ENCODE results near the gene CSNK1D. TPM values are rescaled to one million over a fixed set of nuclear protein-coding genes. Genes with fewer than 3 reads are reported as not detected.

Gene CSNK1D
- total RNA-seq, 2 experiments from 2014 or later: 118 to 182 TPM

DNA sequence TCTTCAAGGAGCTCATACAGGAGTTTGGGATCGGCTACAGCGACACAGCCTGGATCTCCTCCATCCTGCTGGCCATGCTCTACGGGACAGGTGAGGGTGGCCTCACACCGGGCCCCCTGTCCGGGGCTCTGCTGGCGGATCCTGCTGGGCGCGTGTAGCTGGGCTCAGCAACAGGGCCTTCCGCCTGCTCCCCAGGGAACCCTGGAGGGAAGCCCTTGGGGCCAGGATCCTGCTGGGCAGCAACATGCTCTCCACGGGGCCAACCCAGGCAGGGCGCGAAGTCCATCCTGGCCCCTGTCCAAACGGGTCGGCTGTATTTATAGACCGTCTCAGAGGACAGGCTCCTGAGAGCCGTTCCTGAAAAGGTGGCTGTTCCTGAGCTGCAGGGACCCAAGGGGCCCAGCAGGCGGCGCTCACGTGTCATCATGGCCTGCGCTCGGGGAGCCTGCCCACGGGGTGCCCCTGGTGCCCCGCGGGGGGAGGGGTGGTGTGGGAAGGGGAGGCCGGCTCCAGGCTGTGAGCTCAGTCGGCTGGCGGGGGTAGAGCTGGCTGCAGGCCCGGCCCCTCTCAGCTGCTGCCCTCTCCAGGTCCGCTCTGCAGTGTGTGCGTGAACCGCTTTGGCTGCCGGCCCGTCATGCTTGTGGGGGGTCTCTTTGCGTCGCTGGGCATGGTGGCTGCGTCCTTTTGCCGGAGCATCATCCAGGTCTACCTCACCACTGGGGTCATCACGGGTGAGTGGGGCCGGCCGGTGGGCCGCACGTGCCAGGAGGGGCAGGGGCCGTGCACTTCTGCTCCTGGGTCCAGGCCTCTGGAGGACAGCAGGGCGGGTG lies 37.1 kb downstream of the CSNK1D start:
- intact Hi-C loops (cut with DNase I, micrococcal nuclease): loop anchor here (1.0 to 10.0 kb wide), 4 partner anchors 84 to 178 kb away; partner anchors contain the start of genes HEXD (in 1 of the 2) and OGFOD3 (in 1 of the 2)
- Mint-ChIP-seq H3K4me1 (peaks cover 46% of the 10 kb centered on the region), H3K36me3 (ENCODE audit: low read depth) (peaks cover 8% of the 10 kb centered on the region), H3K27me3 (no peaks in the 10 kb centered on the region), H3K4me3 (no peak overlapping the region), H3K27ac (no peak overlapping the region), H3K9me3 (ENCODE audit: low read depth) (no peaks in the 10 kb centered on the region)
- ATAC-seq (peak; percentile 25), DNase-seq (peak; percentile 85)
- POLR2A ChIA-PET: interaction anchor here (0.8 to 2.8 kb wide), 3 partner anchors 30 to 214 kb away, joined by 3 to 10 read pairs (median 6); no protein-coding TSS in a partner anchor
- CTCF ChIA-PET: interaction anchor here (0.6 to 2.4 kb wide), 24 partner anchors 9 to 1403 kb away, joined by 3 to 19 read pairs (median 3); partner anchors contain the start of gene SECTM1

DNA sequence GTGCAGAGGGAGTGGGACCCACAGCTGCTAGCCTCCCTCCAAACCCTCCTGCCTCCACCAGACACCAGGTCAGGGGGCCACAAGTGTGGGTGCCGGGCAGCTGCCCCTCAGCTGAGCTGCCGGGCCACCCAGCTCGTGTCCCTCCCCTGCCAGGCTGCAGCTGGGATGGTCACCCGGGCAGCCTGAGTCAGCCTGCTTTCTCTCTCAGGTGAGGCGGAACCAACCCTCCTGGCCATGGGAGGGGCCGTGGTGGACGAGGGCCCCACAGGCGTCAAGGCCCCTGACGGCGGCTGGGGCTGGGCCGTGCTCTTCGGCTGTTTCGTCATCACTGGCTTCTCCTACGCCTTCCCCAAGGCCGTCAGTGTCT lies 37.7 kb downstream of the CSNK1D start:
- peaks cover 40% of the 10 kb centered on the region for H3K4me1 Mint-ChIP-seq
- DNase-seq (no peak), ATAC-seq (no peak)
- no peak overlapping the region for H3K27ac Mint-ChIP-seq
- H3K9me3 Mint-ChIP-seq (ENCODE audit: low read depth): no peaks in the 10 kb centered on the region
- POLR2A ChIA-PET: interaction anchor here (1.3 to 2.8 kb wide), 2 partner anchors 30 to 62 kb away, joined by 6 to 10 read pairs; no protein-coding TSS in a partner anchor
- H3K36me3 Mint-ChIP-seq (ENCODE audit: low read depth): peaks cover 8% of the 10 kb centered on the region
- no peaks in the 10 kb centered on the region for H3K27me3 Mint-ChIP-seq
- no peak overlapping the region for H3K4me3 Mint-ChIP-seq
- CTCF ChIA-PET: interaction anchor here (0.6 to 2.4 kb wide), 21 partner anchors 9 to 348 kb away, joined by 3 to 19 read pairs (median 3); partner anchors contain the start of gene SECTM1
- intact Hi-C loops (cut with DNase I, micrococcal nuclease): loop anchor here (1.0 to 10.0 kb wide), 4 partner anchors 85 to 179 kb away; partner anchors contain the start of genes HEXD (in 1 of the 2) and OGFOD3 (in 1 of the 2)

DNA sequence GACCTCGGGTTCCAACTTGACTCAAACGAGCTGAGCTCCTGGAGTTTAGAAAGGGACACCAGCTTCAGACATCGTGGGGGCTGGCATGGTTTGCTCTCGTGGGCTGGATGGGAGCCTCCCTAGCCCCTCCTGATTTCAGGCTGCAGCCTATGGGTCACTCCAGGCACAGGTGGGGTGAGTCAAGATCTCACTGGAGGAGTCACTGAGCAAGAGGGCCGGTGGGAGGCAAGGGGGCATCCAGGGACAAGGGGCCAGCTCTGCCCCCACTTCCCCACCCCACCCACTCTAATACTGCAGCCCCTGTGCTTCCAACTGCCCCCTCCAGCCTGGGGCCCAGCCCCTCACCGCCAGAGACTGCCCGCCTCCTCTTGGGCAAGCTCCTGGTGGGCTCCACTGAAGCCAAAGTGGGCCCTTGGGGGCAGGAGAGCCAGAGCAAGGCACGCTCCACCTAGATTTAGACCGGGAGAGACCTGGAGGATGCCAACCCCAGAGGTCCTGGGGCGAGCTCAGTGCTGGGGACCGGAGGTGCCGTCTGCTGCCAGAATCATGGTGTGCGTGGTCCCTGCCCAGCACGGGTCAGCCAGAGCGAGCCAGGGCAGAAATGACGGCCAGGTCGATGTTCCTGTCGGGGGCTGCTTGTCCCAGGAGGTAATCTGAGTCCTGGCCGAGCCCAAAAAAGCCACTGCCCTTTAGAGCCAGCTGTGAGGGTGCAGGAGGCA lies 38.3 kb downstream of the CSNK1D start:
- no peak overlapping the region for H3K27ac Mint-ChIP-seq
- H3K27me3 Mint-ChIP-seq: no peaks in the 10 kb centered on the region
- peaks cover 8% of the 10 kb centered on the region for H3K36me3 Mint-ChIP-seq (ENCODE audit: low read depth)
- POLR2A ChIA-PET: interaction anchor here (1.3 to 2.8 kb wide), 2 partner anchors 29 to 63 kb away, joined by 6 to 10 read pairs; no protein-coding TSS in a partner anchor
- peaks cover 34% of the 10 kb centered on the region for H3K4me1 Mint-ChIP-seq
- H3K9me3 Mint-ChIP-seq (ENCODE audit: low read depth): no peaks in the 10 kb centered on the region
- ATAC-seq (no peak), DNase-seq (no peak)
- intact Hi-C loops (cut with DNase I, micrococcal nuclease): loop anchor here in 1 of 2 experiments (10.0 kb wide), 1 partner anchor 180 kb away; the partner anchor contains the start of genes HEXD and OGFOD3
- H3K4me3 Mint-ChIP-seq: no peak overlapping the region
- CTCF ChIA-PET: interaction anchor here (0.6 to 2.4 kb wide), 12 partner anchors 14 to 524 kb away, joined by 3 to 19 read pairs (median 4); no protein-coding TSS in a partner anchor

DNA sequence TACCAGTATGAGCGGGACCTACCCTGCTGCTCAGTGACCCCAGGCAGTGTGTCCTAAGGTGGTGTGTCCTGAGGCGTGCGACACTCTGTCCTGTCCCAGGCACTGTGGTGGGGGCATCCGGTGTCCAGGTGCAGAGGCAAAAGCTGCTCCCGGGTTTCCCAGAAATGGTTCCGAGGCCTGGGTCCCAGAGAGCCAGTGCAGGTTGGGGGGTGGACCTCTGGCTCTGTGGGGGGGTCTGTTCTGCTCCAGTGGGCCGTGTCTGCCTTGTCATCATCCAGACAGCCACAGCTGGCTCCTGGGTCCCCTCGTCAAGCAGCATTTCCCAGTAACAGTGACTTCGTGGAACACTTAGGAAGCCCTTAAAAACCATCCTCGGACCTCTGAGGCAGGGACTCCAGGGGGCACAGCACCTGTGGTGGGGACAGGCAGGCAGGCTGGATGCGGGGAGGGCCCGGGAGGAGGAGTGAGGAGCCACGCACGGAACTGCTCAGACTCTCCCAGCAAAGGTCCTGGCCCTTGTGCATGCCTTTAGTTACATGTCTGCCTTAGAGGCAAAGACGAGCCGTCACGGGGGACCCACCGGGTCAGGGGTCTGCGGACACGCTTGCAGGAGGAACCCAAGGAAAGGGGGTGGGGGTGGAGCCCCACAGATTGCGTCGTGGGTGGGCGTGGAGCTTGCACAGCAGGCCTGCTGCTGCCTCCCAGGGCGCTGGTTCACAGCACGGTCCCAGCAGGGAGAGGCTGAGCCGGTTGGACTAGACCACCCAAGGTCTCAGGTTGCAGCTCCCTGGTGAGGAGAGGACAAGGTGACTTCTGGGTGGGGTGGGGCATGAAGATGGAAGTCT lies 39.1 kb downstream of the CSNK1D start:
- Mint-ChIP-seq H3K9me3 (ENCODE audit: low read depth) (no peaks in the 10 kb centered on the region), H3K27ac (no peak overlapping the region), H3K27me3 (no peaks in the 10 kb centered on the region), H3K4me3 (no peak overlapping the region), H3K36me3 (ENCODE audit: low read depth) (peaks cover 11% of the 10 kb centered on the region), H3K4me1 (peaks cover 33% of the 10 kb centered on the region)
- CTCF ChIA-PET: interaction anchor here (1.2 to 2.4 kb wide), 3 partner anchors 13 to 87 kb away, joined by 4 to 19 read pairs (median 5); no protein-coding TSS in a partner anchor
- ATAC-seq: no peak
- intact Hi-C loops (cut with DNase I, micrococcal nuclease): loop anchor here in 1 of 2 experiments (10.0 kb wide), 1 partner anchor 180 kb away; the partner anchor contains the start of genes HEXD and OGFOD3
- POLR2A ChIA-PET: interaction anchor here (2.8 kb wide), 1 partner anchor 63 kb away, joined by 10 read pairs; no protein-coding TSS in a partner anchor
- peak; percentile 10 for DNase-seq

DNA sequence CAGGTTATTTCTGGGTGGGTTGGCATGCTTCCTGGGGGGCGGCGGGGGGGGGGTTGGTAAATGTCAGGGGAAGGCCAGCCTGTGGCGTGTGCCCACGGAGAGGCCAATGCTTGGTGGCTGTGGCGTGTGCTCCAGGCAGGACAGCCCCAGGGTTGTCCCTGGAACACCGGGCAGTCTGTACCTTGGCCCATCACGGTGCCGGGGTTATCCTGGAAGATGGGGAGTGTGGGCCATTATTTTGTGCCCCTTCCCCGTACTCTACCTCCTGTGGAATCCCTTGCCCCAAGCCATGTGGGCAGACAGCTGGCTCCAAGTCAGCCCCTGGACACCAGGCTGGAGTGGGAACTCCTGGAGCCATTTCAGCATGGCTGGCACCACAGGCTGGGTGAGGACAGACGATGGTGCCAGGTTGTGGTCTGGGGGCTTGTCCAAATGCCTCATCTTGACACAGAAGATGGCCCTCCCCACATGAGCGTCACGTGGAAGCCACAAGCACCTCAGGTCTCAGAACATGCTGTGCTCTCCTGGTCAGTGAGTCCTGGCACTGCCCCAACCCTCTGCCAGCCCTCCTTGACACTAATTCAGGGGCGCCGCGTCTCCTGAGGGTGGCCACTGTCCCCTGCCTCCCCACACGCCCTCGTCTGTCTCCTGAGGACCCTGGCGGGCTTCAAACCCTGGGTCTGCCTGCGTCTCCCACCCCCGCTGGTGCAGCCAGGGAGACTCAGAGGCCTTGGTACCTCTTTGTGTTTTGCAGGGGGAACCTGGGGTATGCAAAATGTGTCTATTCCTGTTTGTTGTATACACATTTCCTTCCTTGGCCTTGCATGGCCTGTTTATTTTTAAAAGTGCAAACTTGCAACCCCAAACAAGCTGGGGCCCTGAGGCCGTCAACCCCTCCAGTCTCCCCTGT lies 40.4 kb downstream of the CSNK1D start:
- no peaks in the 10 kb centered on the region for H3K9me3 Mint-ChIP-seq (ENCODE audit: low read depth)
- peaks cover 10% of the 10 kb centered on the region for H3K36me3 Mint-ChIP-seq (ENCODE audit: low read depth)
- POLR2A ChIA-PET: no interaction called here
- DNase-seq (no peak), ATAC-seq (no peak)
- H3K4me3 Mint-ChIP-seq: no peak overlapping the region
- no peaks in the 10 kb centered on the region for H3K27me3 Mint-ChIP-seq
- intact Hi-C loops (cut with DNase I, micrococcal nuclease): loop anchor here in 1 of 2 experiments (10.0 kb wide), 1 partner anchor 182 kb away; the partner anchor contains the start of genes HEXD and OGFOD3
- H3K4me1 Mint-ChIP-seq: peaks cover 22% of the 10 kb centered on the region
- CTCF ChIA-PET: no interaction called here
- H3K27ac Mint-ChIP-seq: no peak overlapping the region

DNA sequence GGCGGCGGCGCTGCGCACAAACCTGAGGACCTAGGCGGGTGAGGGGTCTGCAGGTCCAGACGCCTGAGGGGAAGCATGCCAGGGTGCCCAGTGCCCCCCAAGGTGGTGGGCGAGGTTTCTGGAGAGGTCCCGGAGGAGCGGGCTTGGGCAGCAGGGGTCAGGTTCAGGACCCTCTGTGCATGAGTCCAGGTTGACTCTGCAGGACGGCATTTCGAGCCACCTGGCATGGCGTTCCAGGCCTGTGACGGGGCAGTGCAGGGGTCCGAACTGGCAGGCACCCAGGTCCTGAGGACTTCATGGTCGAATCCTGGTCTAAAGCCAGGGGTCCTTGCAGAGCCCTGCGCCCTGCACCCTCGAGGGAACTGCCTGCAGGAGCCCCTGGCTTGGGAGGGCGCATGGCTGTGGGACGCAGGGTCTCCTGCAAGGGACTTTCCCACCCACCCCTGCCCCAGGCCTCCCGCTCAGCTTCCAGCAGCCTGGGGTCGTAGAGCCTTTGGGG lies 41.1 kb downstream of the CSNK1D start:
- Mint-ChIP-seq H3K36me3 (ENCODE audit: low read depth) (peaks cover 6% of the 10 kb centered on the region), H3K4me3 (no peak overlapping the region), H3K9me3 (ENCODE audit: low read depth) (no peaks in the 10 kb centered on the region), H3K27ac (no peak overlapping the region), H3K4me1 (peaks cover 18% of the 10 kb centered on the region), H3K27me3 (no peaks in the 10 kb centered on the region)
- DNase-seq (no peak), ATAC-seq (no peak)
- POLR2A ChIA-PET: no interaction called here
- CTCF ChIA-PET: interaction anchor here (0.8 to 0.9 kb wide), 2 partner anchors 9 to 202 kb away, joined by 3 read pairs; no protein-coding TSS in a partner anchor
- intact Hi-C loops (cut with DNase I, micrococcal nuclease): loop anchor here in 1 of 2 experiments (10.0 kb wide), 1 partner anchor 182 kb away; the partner anchor contains the start of genes HEXD and OGFOD3

DNA sequence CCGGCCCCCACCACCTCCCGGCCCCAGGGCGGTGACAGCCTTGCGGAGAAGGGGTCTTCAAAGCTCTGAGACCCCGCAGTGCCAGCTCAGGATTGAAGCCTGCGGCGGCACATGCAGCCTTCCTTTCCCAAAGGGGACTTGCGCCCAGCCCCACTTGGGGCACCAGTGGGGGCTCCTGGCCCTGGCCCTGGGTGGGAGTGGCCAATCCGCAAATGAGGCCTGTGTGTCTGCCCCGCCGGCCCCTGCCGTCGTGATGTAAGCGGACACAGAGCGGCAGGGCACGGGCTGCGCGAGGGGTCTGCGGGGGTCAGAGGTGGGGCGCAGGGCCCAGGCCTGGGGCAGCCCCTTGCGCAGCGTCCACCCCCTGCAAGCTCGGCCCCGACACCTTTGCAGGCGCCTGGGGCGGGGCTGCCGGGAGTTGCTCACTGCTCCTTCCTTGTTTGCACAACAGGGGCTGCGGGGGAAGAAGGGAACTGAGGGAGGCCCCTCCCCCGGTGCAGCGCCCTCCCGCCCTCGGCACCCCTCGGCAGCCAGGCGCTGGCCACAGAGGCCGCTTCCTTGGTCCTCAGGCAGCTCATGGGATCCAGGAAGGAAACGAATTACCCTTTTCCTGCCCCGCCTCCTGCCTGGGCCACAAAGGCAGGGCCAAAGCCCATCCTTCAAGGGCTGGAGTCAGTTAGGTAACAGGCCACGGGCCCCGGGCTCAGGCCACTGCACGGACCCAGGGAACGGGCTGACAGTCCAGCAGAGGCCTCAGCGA lies 41.8 kb downstream of the CSNK1D start:
- Mint-ChIP-seq H3K27ac (no peak overlapping the region), H3K27me3 (no peaks in the 10 kb centered on the region), H3K4me3 (peak overlapping the region; percentile 23), H3K9me3 (ENCODE audit: low read depth) (no peaks in the 10 kb centered on the region), H3K4me1 (peaks cover 17% of the 10 kb centered on the region), H3K36me3 (ENCODE audit: low read depth) (peaks cover 6% of the 10 kb centered on the region)
- ATAC-seq (no peak), DNase-seq (peak; percentile 64)
- CTCF ChIA-PET: interaction anchor here (0.5 to 1.0 kb wide), 4 partner anchors 9 to 245 kb away, joined by 3 to 4 read pairs (median 3); no protein-coding TSS in a partner anchor
- POLR2A ChIA-PET: no interaction called here
- intact Hi-C loops (cut with DNase I, micrococcal nuclease): loop anchor here (1.0 to 10.0 kb wide), 2 partner anchors 42 to 183 kb away; partner anchors contain the start of genes CSNK1D (in 1 of the 2), HEXD (in 1 of the 2) and OGFOD3 (in 1 of the 2)

DNA sequence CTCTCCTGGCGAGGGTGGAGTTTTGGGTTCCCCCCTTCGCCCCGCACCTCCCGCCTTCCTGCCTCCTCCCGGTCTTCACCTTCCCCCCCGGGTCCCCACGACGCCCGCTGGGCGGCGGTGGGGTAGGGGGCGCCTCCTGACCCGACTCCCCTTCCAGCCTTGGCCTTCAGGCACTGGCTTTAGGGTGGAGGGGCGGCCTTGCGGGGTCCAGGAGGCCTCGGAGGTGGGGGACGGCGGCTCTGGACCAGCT lies 42.3 kb downstream of the CSNK1D start:
- intact Hi-C loops (cut with DNase I, micrococcal nuclease): loop anchor here (1.0 to 10.0 kb wide), 2 partner anchors 42 to 184 kb away; partner anchors contain the start of genes CSNK1D (in 1 of the 2), HEXD (in 1 of the 2) and OGFOD3 (in 1 of the 2)
- Mint-ChIP-seq H3K9me3 (ENCODE audit: low read depth) (no peaks in the 10 kb centered on the region), H3K4me1 (peaks cover 12% of the 10 kb centered on the region), H3K36me3 (ENCODE audit: low read depth) (peaks cover 6% of the 10 kb centered on the region), H3K4me3 (peak overlapping the region; percentile 23), H3K27me3 (no peaks in the 10 kb centered on the region), H3K27ac (no peak overlapping the region)
- ChIA-PET CTCF (interaction anchor here (0.5 to 1.0 kb wide), 3 partner anchors 10 to 245 kb away, joined by 3 to 4 read pairs (median 3); no protein-coding TSS in a partner anchor), POLR2A (no interaction called here)
- ATAC-seq (peak; percentile 14), DNase-seq (no peak)

Data from activated CD4-positive, alpha-beta T cell treated with anti-CD3 and anti-CD28 coated beads for 36 hours (primary cell).